DMS53 treated with DMSO at 0.1 percent for 48 hours (cell line): ENCODE measurements around the gene RAB38.

Source experiments
- DNase-seq: peaks from one replicate; lab custom pipeline; 2025; ENCODE audit not compliant: unreplicated experiment; lab: John Stamatoyannopoulos, UW

Gene RAB38

DNA sequence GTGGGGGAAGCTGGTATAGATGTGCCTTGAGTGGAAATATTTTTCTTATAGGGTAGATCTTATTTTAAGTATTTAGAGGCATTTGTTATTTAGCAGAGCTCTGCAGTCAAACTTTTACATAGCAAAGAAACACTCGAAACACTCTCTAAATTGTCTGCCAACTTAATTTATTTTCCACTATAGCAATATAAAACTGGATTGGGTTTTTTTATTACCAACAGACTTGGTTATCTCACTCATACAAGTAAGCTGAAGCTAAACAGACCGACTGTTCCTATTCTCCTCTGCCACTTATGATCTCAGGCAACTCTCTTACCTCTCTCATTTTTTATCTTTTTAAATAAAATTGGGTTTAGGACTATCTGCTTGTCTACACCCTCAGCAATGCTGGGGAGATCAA is 4.6 kb downstream of the RAB38 start:
- no peak for DNase-seq

DNA sequence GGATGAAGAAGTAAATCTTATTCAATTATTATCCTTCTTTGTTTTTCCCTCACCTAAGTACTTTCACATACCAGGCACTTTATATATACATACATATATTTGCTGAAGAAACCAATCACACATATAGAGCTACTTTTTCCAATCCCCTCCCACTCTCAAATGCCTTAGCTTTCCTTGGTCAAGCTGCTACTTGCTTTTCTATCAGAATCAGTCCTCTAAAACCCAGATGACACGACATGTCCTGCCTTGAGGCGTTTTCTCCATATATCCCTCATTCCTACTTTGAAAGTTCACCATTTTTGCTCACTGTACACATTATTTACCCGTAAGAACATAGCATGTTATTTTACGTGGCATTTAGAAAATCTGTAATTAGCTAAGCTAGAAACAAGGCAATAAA is 5.4 kb downstream of the RAB38 start:
- no peak for DNase-seq

DNA sequence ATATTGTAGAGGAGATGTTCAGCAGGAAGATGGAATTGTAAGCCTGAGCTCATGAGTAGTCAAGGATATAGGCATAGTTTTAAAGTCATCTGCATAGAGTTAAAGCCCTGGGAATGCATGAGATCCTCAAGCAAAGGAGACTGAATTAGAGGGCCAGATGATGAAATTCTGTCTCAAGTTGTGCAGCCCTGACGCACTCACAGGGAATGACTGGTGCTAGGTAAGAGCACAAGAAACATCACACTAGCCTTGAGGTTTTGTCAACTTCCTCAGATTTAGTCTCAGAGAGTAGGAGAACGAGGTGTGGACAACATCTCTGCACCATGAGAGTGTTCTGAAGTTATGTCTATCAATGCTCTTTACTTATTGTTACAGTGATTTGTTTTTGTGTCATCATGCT is 5.8 kb downstream of the RAB38 start:
- DNase-seq: no peak

DNA sequence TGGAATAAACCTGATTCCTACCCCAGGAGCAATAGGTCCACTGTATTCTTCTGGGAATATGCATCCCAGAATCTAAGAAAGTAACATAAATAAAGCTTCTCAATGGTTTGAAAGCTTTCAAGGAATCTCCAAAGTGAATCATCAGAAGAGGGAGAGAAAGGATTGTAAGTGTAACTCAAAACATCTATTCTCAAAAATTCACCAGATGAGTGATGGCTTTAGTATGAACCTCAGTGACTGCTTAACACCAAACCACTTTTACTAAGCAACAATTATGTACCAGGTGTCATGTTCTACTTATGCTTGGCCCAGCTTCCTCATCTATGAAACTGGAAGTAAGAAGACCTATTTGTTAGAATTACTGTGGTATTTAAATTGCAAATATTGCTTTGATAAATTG is 7.4 kb downstream of the RAB38 start:
- no peak for DNase-seq

DNA sequence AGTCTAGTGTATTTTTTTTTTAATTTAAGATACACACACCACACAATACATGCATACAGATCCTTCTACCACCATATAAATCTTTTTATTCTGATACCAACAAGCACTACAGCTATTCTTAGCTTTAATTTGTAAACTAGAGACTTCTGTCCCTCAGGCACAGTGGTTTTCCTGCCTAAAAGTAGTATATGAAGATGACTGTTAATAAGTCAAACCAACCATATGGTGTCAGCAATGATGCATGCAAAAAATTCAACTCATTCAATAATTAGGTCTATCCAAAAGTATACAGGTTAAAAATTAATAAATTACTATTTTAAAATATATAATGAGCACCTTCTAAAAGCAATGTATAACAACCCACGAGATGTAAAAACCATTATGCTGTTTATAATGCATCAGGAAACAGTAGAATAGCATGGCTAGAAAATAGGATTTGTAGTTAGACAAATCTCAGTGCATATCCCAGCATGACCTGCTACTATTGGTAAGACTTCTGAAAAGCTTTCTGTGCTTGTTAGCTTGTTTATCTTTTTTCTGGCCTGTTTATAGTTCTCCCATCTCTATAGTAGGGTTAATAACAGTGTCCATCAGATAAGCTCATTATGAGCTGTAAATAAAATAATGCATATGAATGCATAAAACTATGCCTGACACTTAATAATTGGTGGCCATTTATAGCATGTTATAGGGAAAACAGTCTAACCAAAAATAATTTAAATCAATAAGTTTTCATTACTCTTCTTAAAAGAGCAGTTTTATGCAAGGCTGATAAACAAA is 10.2 kb downstream of the RAB38 start:
- no peak for DNase-seq

DNA sequence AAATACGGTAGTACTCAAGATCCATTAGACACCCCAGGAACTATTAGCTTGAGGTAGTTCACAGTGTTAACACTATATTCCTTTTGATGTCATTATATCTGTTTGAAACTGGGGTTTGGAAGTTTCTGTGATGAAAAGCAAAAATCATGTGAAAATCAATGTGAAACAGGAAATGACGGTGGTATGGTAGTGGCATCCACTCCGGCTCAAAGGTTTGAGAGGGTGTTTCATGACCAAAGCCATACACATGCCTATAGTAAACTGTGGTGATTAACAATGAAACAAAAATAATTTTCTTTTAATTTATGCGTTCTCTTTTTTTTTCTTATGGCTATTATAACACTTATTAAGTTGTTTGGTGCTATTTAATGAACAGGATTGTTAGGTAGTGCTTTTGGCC is 10.9 kb downstream of the RAB38 start:
- no peak for DNase-seq

DNA sequence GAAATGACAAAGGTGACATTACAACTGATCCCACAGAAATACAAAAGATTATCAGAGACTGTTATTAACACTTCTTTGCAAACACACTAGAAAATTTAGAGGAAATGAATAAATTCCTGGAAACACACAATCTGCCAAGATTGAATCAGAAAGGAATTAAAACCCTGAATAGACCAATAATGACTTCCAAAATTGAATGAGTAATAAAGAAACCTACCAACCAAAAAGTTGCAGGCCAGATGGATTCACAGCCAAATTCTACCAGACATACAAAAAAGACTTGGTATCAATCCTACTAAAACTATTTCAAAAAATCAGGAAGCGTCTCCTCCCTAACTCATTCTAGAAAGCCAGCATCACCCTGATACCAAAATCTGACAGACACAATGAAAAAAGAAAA is 17.2 kb downstream of the RAB38 start:
- no peak for DNase-seq

DNA sequence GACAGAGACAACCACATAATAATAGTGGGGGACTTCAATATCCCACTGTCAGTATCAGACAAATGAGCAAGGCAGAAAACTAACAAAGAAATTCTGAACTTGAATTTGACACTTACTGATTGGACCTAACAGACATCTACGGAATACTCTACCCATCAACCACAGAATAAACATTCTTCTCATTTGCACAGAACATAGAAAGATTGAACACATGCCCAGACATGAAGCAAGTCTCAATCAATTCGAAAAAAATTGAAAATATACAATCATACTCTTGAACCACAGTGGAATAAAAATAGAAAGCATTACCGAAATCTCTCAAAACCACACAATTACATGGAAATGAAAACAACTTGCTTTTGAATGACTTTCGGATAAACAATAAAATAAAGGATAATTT is 17.9 kb downstream of the RAB38 start:
- DNase-seq: no peak

DNA sequence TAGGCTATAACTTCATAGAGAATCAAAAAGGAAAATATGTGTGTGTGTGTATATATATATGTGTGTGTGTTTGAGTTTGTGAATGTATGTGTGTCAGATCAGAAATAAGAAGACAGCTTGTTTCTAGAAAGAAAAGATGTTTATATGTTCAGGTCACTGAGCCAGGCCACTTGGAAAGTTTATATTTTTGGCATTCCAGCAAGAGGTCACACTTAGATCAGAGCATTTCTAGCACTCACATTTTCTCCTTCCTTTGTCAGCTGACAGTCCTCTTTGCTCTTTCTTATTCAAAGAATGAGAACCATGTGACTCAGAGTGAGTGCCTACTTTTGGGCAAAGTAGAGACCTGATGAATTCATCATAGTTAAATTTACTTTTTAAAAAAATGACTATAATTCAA is 22.9 kb downstream of the RAB38 start:
- no peak for DNase-seq

DNA sequence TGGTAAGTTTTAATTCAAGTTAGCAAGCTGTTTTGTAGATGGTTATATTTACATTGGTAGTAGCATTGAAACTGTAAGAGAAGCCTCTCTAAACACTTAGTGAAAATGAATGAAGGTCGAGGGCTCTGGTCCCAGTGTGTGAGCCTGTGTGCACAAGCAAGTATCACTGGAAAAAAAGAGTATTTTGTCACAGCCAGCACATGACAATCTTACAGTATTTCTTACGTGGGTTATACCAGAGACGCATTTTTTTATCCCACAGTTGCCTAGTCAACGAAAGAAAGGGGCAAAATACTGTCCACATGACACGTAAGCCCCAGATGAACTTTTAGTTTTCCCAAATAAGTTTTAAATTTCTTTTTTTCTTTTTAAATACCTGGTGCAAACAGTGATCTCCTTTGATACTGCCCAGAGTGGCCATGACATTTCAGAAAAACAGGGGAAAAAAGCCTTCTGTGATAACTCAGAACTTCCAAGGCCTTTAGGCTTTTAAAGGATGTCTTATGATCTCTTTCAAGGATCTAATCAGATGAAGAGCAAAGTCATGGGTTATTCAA is 23.5 kb downstream of the RAB38 start:
- DNase-seq: no peak

DNA sequence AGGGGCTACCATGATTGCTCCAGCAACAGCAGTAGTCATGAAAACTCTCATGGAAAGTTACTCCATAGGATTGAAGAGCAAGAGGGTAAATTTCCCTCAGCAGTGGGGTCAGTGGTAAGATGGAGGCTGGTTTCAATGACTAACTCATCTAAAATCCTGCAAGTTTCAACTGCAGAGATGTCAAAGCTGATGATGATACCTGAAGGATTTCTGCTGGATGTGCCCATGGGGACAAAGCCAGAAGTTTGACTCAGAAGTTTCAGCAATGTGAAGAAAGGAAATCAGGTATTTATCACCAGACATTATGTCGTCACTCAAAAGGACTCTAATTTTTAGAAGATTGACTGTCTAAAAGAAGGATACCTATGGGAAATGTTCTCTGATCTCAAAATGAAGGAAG is 29.1 kb downstream of the RAB38 start:
- no peak for DNase-seq

DNA sequence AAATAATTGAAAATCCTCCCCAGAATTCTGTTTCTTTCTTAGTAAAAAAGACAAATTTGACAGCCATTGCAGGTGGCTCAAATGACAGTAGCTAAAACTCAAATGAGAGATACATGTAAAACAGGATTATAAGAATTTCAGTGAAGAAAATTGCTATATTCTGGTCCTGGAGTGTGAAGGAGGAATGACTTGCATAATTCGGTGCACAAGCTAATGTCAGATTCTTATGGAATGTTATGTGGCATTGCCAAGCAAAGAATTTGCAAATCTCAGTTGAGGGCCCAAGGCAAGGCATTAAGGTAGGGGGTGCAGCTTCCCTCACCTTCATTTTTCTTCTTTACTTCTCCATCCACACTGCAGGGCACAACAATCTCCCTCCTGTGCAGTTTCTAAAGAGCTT is 35.4 kb downstream of the RAB38 start:
- no peak for DNase-seq

DNA sequence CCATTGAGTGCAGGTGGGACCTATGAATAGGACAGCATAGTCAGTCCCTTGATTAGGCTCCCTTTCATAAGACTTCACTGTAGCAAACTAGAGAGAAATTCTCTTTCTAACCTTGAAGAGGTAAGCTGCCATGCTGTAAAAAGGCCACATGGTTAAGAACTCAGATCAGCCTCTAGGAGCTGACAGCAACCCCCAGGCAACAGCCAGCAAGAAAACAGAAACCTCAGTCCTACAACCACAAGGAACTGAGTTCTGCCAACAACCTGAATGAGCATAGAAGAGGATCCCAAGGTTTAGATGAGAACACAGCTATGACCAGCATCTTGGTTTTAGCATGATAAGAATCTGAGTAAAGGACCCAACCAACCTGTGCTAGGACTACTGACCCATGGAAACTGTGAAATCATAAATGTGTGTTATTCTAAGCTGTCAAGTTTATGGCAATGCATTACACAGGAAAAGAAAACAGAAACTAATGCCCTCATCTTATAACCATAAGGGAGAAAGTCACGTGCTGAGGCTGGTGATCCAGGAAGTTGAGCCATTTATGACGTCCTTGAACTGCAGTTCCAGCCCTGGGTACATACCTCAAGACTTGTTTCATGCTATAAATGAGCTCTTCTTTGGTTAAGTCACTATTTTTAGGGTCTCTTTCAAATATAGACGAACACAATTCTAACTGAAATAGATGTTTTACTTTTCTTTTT is 43.3 kb downstream of the RAB38 start:
- no peak for DNase-seq

DNA sequence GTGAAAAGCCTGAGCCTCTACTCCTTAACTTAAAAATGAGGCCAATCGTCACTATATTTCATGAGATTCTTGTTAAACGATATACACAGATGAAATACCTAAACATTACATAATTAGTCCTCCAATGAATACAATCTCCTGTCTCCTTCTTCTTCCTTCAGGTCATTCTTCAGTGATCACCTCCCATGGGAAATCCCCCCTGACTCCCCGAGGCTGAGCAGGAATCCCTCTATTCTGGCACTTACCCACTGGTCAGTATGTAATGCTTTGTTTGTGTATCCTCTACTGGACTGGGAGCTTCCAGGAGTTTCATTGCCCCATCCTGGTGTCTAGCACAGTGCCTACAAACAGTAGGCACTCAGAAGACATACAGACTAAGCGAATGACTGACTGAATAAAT is 52.3 kb downstream of the RAB38 start:
- no peak for DNase-seq

DNA sequence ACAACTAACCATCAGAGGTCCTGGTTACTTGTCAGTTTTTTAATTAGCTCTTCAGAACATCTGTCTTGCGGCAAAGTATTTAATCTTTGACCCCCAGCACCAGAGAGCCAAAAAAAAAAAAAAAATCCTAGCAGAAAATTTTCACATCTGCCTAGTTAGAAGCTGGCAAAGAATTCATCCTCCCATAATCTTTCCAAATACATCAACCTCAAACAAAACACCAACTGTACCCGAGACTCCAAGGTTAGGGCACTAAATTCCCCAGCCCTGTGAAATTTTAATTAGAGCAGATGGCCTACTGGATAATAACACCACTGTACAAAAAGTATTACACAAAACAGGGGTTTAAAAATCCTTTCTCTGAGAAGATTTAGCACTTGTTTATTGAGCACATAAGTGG is 55.7 kb downstream of the RAB38 start:
- DNase-seq: no peak

DNA sequence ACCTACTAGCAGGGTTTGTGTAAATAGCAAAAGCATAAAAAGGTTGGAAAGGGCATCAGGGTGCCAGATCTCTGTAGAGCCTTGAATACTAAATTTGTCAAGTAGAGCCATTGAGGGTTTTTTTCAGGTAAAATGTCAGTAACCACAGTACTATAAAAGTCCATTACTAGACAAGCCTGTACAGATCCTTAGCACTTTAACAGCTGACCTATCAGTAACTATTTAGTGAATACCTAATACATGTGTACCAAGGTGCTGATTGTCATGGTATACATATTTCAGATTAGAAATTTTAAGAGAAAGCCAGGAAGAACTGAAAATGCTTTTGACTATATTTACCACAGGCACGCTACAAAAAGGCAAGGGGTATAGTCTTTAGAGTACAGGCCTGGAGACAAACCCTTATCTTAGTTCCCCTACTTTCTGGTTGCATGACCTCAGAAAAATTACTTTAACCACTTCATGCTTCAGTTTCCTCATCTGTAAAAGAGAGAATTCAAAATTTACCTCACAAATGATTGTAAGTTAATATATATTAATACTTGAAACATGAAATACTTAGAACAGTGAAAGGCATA is 57.9 kb downstream of the RAB38 start:
- no peak for DNase-seq

DNA sequence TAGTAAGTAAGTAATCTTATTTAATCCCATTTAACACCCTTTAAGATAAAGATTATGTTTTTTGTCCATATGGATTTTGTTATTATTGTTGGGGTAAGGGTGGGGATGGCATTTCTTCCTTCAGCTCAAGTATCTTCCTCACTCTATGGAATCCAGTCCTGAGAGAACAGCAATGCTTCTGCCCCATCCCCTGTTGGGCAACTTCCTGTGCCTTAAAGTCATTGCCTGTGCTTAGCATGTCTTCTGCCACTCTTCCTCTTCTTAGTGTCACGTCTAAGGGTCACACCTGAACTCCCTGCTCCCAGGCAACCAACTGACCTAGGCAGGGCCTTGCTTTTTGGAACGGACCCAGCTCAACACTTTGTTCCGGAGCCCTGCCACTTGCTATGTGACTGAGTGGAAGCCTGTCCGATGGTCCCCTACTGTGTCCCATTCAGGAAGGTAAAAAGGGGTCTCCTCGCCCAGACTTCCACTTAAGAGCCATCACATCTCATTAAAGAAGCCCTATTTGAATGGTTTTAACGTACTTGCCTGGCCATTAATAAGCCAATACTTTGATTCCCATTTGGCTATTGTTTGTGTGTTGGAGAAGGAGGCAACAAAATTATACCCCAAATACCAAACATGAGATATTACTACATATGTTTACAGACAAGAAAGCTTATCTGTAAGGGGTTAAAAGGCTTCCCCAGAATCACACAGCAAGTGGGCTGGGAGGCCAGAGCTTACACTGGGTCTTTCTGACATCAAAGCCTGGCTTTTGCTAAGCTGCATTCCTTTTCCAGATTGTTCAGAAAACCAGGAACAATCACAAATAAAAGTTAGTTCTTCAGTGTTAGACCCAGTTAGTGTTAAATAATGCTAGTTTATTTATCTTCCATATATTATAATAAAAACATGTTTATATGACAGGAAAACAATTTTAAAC is 59.2 kb downstream of the RAB38 start:
- no peak for DNase-seq

DNA sequence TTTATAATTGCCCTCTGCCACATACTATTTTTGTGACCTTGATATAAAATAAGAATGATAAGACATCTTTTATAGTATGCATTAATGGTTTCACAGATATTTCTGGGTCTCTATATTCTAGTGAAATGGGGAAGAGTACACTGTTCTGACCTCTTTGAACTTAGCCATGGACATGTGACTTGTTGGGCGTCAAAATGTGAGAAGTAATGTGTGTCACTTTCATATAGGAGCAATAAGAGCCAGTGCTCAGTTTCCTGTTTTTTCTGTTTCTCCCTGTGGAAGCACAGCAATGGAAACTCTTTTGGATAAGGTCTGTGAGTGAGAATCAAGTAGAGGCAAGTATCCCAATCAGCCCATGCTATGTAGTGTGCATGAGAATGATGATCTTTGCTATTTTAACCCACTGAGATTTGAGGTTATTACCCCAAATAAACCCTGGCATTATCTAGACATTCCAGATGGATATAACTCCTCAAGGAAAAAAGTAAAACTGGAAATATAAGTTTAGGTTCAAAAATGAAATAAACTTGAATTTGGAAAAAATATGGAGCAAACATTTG is 60.7 kb downstream of the RAB38 start:
- no peak for DNase-seq

DNA sequence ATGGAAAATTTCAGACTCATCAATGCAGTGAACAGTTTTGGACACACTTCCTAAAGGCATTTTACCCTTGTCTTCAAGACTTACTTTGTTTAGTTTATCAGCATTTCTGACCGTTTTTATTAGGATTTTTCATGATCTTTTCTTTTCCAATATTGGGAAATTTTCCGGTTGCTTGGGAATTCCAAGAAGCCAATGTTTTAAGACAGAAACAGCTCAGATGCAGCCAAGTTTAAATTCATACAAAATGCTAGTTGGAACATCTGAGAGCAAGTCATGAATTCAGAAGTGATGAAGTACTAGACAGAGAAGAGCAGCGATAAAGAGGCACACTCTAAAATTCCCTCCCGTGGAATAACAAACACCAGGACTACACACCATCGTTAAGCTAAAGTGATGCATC is 68.6 kb downstream of the RAB38 start:
- no peak for DNase-seq

DNA sequence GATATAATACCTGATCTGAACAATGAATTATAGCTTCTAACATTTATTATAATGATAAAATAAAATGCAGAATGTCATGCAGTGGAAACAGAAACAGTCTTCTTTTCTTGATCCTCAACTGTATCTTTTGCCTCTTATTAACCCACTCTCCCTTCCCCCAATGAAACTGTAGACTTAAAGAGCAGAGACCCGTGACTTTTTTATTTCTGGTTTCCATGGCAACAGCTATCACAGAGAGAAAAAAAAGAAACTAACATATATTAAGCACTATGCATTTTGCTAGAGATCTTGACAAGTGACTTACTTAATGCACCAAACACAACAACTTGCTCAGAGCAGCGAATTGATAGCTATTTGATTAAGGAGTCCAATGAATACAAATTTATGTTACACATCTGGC is 69.3 kb downstream of the RAB38 start:
- DNase-seq: no peak

DNA sequence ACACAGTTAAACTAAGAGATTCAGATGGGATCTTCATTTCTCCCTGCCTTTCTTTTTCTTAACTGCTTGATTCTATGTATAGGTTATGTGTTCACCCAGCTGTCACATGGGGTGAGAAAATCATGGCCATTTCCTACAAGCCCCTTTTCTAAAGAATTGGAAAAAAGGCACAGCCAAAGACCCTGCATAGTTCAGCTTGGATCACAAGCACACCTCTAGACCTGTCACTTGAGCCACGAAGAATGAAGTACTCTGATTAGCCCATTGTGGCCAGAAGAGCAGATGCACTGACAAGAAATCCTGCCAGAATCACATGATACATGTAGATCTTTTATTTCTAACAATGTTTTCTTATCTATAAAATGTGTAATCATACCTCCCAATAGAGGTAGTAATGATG is 69.7 kb downstream of the RAB38 start:
- DNase-seq: peak; percentile 13
